ENCODE data around the gene FILIP1L. TPM values are rescaled to one million over a fixed set of nuclear protein-coding genes. Genes with fewer than 3 reads are reported as not detected.

The FILIP1L gene
- total and polyA plus RNA-seq, 2 of the 8 experiments (the other 6 are each of a cell fraction or from before 2014, with no cell fraction given) = 0.06 to 0.09 TPM

DNA sequence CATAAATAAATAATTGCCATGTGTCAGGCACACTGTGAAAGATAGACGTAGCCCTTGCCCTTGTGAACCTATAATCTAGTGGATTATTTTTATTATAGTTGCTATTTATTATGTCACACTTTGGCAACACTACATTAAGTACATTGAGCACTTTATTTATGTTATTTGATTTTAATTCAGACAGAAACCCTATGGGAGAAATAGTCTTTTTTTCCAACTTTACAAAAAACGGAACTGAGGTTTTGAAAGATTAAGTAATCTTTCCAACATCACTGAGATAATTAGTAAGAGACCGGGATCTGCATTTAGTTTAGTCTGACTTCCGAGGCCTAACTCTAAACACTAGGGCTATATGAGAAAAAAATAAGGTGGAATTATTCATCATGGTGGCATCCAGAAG, 2.8 kb upstream of the FILIP1L start (continued):
- TF ChIP-seq, protein P1, sequence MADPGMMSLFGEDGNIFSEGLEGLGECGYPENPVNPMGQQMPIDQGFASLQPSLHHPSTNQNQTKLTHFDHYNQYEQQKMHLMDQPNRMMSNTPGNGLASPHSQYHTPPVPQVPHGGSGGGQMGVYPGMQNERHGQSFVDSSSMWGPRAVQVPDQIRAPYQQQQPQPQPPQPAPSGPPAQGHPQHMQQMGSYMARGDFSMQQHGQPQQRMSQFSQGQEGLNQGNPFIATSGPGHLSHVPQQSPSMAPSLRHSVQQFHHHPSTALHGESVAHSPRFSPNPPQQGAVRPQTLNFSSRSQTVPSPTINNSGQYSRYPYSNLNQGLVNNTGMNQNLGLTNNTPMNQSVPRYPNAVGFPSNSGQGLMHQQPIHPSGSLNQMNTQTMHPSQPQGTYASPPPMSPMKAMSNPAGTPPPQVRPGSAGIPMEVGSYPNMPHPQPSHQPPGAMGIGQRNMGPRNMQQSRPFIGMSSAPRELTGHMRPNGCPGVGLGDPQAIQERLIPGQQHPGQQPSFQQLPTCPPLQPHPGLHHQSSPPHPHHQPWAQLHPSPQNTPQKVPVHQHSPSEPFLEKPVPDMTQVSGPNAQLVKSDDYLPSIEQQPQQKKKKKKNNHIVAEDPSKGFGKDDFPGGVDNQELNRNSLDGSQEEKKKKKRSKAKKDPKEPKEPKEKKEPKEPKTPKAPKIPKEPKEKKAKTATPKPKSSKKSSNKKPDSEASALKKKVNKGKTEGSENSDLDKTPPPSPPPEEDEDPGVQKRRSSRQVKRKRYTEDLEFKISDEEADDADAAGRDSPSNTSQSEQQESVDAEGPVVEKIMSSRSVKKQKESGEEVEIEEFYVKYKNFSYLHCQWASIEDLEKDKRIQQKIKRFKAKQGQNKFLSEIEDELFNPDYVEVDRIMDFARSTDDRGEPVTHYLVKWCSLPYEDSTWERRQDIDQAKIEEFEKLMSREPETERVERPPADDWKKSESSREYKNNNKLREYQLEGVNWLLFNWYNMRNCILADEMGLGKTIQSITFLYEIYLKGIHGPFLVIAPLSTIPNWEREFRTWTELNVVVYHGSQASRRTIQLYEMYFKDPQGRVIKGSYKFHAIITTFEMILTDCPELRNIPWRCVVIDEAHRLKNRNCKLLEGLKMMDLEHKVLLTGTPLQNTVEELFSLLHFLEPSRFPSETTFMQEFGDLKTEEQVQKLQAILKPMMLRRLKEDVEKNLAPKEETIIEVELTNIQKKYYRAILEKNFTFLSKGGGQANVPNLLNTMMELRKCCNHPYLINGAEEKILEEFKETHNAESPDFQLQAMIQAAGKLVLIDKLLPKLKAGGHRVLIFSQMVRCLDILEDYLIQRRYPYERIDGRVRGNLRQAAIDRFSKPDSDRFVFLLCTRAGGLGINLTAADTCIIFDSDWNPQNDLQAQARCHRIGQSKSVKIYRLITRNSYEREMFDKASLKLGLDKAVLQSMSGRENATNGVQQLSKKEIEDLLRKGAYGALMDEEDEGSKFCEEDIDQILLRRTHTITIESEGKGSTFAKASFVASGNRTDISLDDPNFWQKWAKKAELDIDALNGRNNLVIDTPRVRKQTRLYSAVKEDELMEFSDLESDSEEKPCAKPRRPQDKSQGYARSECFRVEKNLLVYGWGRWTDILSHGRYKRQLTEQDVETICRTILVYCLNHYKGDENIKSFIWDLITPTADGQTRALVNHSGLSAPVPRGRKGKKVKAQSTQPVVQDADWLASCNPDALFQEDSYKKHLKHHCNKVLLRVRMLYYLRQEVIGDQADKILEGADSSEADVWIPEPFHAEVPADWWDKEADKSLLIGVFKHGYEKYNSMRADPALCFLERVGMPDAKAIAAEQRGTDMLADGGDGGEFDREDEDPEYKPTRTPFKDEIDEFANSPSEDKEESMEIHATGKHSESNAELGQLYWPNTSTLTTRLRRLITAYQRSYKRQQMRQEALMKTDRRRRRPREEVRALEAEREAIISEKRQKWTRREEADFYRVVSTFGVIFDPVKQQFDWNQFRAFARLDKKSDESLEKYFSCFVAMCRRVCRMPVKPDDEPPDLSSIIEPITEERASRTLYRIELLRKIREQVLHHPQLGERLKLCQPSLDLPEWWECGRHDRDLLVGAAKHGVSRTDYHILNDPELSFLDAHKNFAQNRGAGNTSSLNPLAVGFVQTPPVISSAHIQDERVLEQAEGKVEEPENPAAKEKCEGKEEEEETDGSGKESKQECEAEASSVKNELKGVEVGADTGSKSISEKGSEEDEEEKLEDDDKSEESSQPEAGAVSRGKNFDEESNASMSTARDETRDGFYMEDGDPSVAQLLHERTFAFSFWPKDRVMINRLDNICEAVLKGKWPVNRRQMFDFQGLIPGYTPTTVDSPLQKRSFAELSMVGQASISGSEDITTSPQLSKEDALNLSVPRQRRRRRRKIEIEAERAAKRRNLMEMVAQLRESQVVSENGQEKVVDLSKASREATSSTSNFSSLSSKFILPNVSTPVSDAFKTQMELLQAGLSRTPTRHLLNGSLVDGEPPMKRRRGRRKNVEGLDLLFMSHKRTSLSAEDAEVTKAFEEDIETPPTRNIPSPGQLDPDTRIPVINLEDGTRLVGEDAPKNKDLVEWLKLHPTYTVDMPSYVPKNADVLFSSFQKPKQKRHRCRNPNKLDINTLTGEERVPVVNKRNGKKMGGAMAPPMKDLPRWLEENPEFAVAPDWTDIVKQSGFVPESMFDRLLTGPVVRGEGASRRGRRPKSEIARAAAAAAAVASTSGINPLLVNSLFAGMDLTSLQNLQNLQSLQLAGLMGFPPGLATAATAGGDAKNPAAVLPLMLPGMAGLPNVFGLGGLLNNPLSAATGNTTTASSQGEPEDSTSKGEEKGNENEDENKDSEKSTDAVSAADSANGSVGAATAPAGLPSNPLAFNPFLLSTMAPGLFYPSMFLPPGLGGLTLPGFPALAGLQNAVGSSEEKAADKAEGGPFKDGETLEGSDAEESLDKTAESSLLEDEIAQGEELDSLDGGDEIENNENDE (IDR thresholded peaks at IDR 0.05; ENCODE audit: insufficient replicate concordance, low read length) = no peak
- TF ChIP-seq CTBP2 (IDR thresholded peaks at IDR 0.05; ENCODE audit: borderline replicate concordance, insufficient read depth, insufficient read length, low read length) (no peak), CHD1 (IDR thresholded peaks at IDR 0.05; ENCODE audit: low read depth, low read length) (no peak), ZNF274 (IDR thresholded peaks at IDR 0.05; ENCODE audit: borderline replicate concordance, extremely low read depth, low read length) (no peak), TEAD4 (IDR thresholded peaks at IDR 0.05; ENCODE audit: low read depth, low read length) (no peak)
- TF ChIP-seq, protein P2, sequence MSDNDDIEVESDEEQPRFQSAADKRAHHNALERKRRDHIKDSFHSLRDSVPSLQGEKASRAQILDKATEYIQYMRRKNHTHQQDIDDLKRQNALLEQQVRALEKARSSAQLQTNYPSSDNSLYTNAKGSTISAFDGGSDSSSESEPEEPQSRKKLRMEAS (IDR thresholded peaks at IDR 0.05) = no peak
- TF ChIP-seq, protein P3, sequence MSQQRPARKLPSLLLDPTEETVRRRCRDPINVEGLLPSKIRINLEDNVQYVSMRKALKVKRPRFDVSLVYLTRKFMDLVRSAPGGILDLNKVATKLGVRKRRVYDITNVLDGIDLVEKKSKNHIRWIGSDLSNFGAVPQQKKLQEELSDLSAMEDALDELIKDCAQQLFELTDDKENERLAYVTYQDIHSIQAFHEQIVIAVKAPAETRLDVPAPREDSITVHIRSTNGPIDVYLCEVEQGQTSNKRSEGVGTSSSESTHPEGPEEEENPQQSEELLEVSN (IDR thresholded peaks at IDR 0.05) = no peak

Data from H1 (cell line).